Caki2 (cell line): ENCODE data around the gene TMEM170A. TPM values are rescaled to one million over a fixed set of nuclear protein-coding genes. Genes with fewer than 3 reads are reported as not detected.
A peak's percentile ranks its signal among the peaks of the same experiment; 100 is the strongest.
"Not testable (repeated sequence)": the region's sequence is repeated elsewhere in the genome, so short reads cannot be mapped to it uniquely, and the experiment has no call there.

Experiments used
- DNase-seq: peaks from one replicate; pipeline ENCODE4 v3.0.0-alpha.2; 2015; ENCODE audit warnings: low read depth
- in situ Hi-C: cut with HindIII; loops from 2 replicates; pipeline ENCODE4 v1.10.0; 2016; ENCODE audit warnings: low sequenced_read_pairs, low pct_unique_long_range_greater_than_20kb, mixed read lengths
- total RNA-seq: library from RNA; depleted of rRNA; stranded (reverse); fragments of >200 nt; shearing (Covaris generic); gene quantifications from 2 replicates; pipeline ENCODE4 v1.2.3, GENCODE V29; 2014; ENCODE audit warnings: low replicate concordance; rRNA removed

The TMEM170A gene
- total RNA-seq = 14.9 and 22.5 TPM in 2 replicates

GRCh38 chr16:75464122-75464918 lies at the start of gene TMEM170A:
TSS of gene TMEM170A (minus strand) at chr16:75464689. CDS start at chr16:75464600, 89 bp downstream.
- in situ Hi-C loops = no loop called here
- peak; percentile 99 for DNase-seq

GRCh38 chr16:75506574-75506973 lies 42.1 kb upstream of the TMEM170A start:
- in situ Hi-C loops = no loop called here
- peak; percentile 38 for DNase-seq

DNA sequence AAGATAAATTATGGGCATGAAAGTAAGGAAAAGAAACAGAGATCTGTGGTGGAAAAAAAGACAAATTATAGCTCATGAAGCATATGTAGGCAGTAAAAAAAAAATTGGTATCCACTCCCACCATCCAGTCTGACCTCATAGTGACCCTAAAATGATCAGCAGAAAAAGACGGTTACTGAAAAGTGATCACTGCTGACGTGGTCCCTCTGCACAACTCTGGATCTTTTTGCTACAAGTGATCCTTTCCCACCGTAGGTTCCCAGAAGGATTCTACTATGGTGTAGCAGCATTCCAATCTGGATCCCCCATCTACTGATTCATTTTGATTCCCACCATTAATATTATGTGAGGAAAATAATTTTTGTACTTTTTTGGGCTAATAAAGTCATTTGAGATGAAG lies 41.6 kb upstream of the TMEM170A start:
- no peak for DNase-seq
- in situ Hi-C loops = no loop called here

- DNase-seq = no peak
- in situ Hi-C loops = no loop called here
Measured at GRCh38 chr16:75503801-75504200, 39.3 kb upstream of the TMEM170A start.

DNA sequence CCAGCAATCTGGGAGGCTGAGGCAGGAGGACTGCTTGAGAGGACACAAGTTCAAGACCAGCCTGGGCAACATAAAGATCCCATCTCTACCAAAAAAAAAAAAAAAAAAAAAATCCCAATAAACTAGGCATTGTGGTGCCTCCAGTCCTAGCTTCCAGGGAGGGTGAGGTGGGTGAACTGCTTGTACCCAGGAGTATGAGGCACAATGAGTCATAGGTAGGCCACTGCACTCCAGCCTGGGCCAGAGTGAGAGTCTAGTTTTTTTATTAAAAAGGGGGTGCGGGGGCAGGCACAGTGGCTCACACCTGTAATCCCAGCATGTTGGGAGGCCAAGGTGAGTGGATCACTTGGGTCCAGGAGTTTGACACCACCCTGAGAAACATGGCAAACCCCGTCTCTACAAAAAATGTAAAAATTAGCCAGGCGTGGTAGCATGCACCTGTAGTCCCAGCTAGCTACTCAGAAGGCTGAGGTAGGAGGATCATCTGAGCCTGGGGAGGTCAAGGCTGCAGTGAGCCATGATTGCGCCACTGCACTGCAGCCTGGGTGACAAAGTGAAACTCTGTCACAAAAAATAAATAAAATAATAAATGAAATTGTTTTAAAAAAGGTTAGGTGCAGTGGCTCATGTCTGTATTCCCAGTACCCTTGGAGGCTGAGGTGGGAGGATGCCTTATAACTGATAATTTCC lies 38.6 kb upstream of the TMEM170A start:
- no peak for DNase-seq
- in situ Hi-C loops = no loop called here

- in situ Hi-C loops, DNase-seq: not testable (repeated sequence)
Measured at GRCh38 chr16:75501820-75502219, 37.3 kb upstream of the TMEM170A start.

DNA sequence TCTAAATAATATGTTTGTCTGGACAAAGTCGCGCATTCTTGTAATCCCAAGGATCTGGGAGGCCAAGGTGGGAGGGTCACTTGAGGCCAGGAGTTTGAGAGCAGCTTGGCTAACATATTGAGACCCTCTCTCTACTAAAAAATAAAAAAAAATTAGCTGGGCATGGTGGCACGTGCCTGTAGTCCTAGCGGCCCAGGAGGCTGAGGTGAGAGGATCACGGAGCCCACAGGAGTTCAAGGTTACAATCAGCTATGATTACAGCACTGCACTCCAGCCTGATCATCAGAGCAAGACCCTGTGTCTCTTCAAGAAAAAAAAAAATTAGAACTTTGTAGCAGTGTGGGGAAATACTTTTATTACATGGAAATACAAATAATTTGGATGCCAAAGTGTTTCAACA lies 36.9 kb upstream of the TMEM170A start:
- no peak for DNase-seq
- in situ Hi-C loops = no loop called here

DNA sequence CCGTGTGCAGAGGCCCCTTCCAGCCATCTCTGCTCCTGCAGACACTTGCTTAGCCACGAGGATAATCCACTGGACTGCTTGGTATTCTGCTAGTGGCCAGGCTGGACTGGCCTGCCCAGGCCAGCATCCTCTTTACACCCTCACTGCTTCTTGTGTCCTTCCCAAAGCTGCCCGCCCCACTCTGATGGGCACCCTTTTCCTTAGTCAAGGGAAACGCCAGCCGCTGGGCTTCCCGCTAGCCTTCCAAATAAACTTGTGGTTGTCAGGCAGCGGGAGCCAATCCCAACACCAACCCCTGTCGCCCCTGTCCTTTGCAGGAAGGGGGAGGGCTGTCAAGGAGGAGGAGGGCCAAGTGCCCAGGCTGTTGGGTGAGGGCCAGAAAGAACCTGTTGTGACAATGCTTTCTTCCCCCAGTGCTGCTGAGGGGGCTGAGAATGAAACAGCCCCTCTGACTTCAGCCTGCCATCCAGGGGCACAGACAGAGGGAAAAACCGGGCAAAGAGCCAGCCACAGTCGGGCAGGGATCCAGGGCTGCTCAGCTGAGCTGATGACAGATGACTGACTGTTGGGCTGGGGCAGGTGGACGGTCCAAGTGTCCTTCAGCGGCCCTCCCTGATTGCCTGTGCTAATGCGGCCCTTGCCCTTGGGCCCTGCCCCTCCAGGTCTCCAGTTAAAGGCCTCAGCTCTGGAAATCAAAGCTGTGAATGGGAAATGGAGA lies 34.3 kb upstream of the TMEM170A start:
- not testable (repeated sequence) for DNase-seq

GRCh38 chr16:75497558-75497957 lies 33.1 kb upstream of the TMEM170A start:
- DNase-seq = no peak
- in situ Hi-C loops = no loop called here

More for the DNA sequence above, 34.3 kb upstream of the TMEM170A start:
- in situ Hi-C loops = not testable (repeated sequence)

- in situ Hi-C loops = no loop called here
- DNase-seq = no peak
Measured at GRCh38 chr16:75495076-75495674, 30.7 kb upstream of the TMEM170A start, which contains the start of gene CHST6. TSS of gene CHST6 (minus strand) at chr16:75495441. CDS start at chr16:75479828, 15,613 bp downstream.

DNA sequence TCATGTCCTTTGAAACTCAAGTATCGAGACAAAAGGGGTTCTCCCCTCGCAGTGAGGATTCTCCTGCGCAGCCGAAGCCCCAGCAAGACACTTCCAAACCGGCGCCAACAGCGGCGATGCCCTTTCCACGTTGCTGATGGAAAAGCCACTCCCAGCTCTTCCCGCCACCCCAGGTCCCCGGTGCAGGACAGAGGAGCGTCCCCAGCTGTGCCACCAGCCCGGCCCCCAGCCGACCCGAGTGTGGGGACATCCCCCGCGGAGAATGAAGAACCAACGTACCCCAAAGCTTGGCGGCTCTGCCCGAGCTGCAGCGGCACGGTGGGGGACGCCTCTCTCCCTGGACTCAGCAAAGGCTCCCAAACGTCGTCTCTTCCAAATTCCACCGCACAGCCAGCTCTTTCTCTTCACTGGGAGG lies 30.2 kb upstream of the TMEM170A start:
- in situ Hi-C loops = no loop called here
- no peak for DNase-seq

- DNase-seq = no peak
- in situ Hi-C loops = no loop called here
Measured at GRCh38 chr16:75494184-75494583, 29.7 kb upstream of the TMEM170A start.

DNA sequence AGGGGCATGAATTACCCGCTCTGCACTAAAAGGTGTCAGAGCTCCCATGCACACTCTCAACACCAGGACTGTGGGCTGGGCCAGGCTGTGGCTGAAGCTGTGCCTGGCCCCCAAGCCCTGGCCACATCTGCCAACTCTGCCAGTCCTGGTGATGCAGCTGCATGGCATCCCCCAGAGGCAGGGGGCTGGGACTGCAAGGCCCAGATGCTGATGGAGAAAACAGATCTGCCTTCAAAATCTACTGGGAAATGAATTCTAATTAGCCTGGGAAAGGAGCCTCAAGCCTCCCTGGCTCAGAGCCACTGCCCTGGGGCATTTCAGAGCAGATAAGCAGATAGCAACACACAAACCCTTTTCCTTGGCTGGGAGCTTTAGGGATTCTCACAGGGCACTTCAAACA lies 27.4 kb upstream of the TMEM170A start:
- in situ Hi-C loops = no loop called here
- no peak for DNase-seq

- in situ Hi-C loops = no loop called here
Measured at GRCh38 chr16:75488322-75488721, 23.8 kb upstream of the TMEM170A start.

GRCh38 chr16:75486676-75487313 lies 22.3 kb upstream of the TMEM170A start:
- DNase-seq = no peak
- in situ Hi-C loops = no loop called here

More at GRCh38 chr16:75488322-75488721, 23.8 kb upstream of the TMEM170A start:
- no peak for DNase-seq

- in situ Hi-C loops = no loop called here
- DNase-seq = no peak
Measured at GRCh38 chr16:75486014-75486675, 21.7 kb upstream of the TMEM170A start.

DNA sequence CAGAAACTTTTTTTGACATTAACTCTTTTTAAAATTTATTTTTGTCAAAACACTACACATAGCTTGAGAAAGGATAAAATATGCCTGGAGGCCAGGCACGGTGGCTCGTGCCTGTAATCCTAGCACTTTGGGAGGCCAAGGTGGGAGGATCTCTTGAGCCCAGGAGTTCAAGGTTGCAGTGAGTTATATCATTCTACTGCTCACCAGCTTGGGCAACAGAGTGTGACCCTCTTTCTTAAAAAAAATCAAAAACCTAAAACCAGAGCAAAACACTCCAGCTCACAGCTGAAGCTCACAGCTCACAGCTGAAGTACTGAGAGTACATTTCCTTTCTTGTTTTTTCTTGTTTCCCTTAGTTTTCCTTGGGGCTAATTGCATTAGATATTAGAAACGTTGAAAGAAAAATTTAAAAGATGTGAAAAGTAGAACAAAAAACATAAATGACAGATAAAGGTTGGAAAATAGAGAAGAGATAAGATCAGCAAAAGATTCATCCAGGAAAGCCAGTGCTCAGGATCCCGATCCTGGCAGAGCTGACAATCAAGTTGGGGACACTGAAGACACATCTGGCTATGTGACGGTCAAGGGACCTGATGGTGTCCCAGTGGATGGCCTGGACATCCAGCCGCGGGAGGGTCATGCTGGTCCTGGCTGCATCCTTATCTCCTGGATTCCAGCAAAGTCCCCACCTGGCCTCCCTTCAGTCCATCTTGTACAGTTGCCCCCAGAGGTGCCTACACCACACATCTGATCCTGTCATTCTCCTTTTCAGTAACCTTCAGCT lies 20.9 kb upstream of the TMEM170A start:
- DNase-seq = no peak
- in situ Hi-C loops = no loop called here
